ENCODE measurements around the gene PPP1R15B. TPM values are rescaled to one million over a fixed set of nuclear protein-coding genes. Genes with fewer than 3 reads are reported as not detected.
A peak's percentile ranks its signal among the peaks of the same experiment; 100 is the strongest.

The PPP1R15B gene
- total and polyA plus RNA-seq, 2 donors (not counting 1 experiment from before 2014, with no cell fraction given), result 65.7 to 137 TPM

GRCh38 chr1:204449678-204450280 lies 38.2 kb upstream of the PPP1R15B start:
- ChIA-PET POLR2A (interaction anchor here (1.5 to 12.9 kb wide), 2 partner anchors 31 to 46 kb away, joined by 8 to 161 read pairs; partner anchors contain the start of gene PIK3C2B), CTCF (interaction anchor here (0.8 to 43.9 kb wide), 7 partner anchors 10 to 74 kb away, joined by 3 to 1884 read pairs (median 67); partner anchors contain the start of genes MDM4 and PIK3C2B)
- Histone ChIP-seq H3K9me3 (ENCODE audit: control extremely low read depth in 1 of 3, control insufficient read depth in 2 of 3, insufficient read depth in 1 of 3, low read length in 2 of 3) (no peaks in the 10 kb centered on the region), H2AFZ (ENCODE audit: insufficient read depth, low read depth, low read length, poor library complexity, severe bottlenecking) (no peak overlapping the region), H3K27ac (ENCODE audit: low read length in 2 of 2) (peak overlapping the region in 1 of 2 donors; percentile 96), H3K79me2 (ENCODE audit: control insufficient read depth, insufficient read depth, low read length) (peaks cover 73% of the 10 kb centered on the region), H3K27me3 (replicated peaks in 1 of 4; ENCODE audit: control extremely low read depth in 1 of 4, control insufficient read depth in 3 of 4, insufficient read depth in 4 of 4, low read length in 3 of 4) (no peaks in the 10 kb centered on the region), H3K4me1 (ENCODE audit: control insufficient read depth in 2 of 2, insufficient read depth in 2 of 2, low read length in 2 of 2) (peaks cover 88 to 91% of the 10 kb centered on the region in 2 donors), H3K4me2 (replicated peaks; ENCODE audit: low read depth, low read length, poor library complexity, severe bottlenecking) (peak overlapping the region; percentile 69), H4K20me1 (ENCODE audit: control insufficient read depth, insufficient read depth, low read length, poor library complexity, severe bottlenecking) (no peaks in the 10 kb centered on the region), H3K9ac (ENCODE audit: low read length) (no peak overlapping the region), H3K4me3 (ENCODE audit: control extremely low read depth in 1 of 5, extremely low read depth in 1 of 5, insufficient read depth in 1 of 5, low read depth in 2 of 5, low read length in 4 of 5) (no peak overlapping the region), H3K36me3 (replicated peaks in 1 of 2; ENCODE audit: control extremely low read depth in 1 of 2, control insufficient read depth in 1 of 2, extremely low read depth in 1 of 2, insufficient read depth in 2 of 2, low read length in 1 of 2) (peaks cover 3 to 67% of the 10 kb centered on the region in 2 experiments)
- Mint-ChIP-seq H3K27ac (peak overlapping the region; percentile 84), H3K4me3 (no peak overlapping the region), H3K27me3 (no peaks in the 10 kb centered on the region), H3K4me1 (peaks cover 85% of the 10 kb centered on the region), H3K9me3 (ENCODE audit: insufficient read depth) (no peaks in the 10 kb centered on the region)
- DNase-seq (no peak), ATAC-seq (ENCODE audit: low read depth) (no peak)
- intact Hi-C loops (cut with micrococcal nuclease), result loop anchor here (5.0 kb wide), 2 partner anchors 32 to 358 kb away; no protein-coding TSS in a partner anchor
- 98% methylated on average over 7 of the region's 8 CpGs for WGBS (ENCODE audit: insufficient coverage)
- TF ChIP-seq EZH2 (IDR thresholded peaks at IDR 0.05; ENCODE audit: borderline replicate concordance, insufficient read depth, low read depth, low read length, poor library complexity, severe bottlenecking), result no peak
- no peak for TF ChIP-seq CTCF (IDR thresholded peaks at IDR 0.05)
